ENCODE data around the gene PTPN6. TPM values are rescaled to one million over a fixed set of nuclear protein-coding genes. Genes with fewer than 3 reads are reported as not detected.

Gene PTPN6
- 0.20 TPM in 1 of 2 replicates, not detected in the other for total RNA-seq

GRCh38 chr12:6950811-6951540 is at the start of gene PTPN6:
PTPN6 (plus strand) TSS chr12:6951356; CDS start chr12:6951513, 157 bp downstream.

GRCh38 chr12:6904280-6905276 is 46.6 kb upstream of the PTPN6 start, which contains the start of gene LRRC23:
LRRC23 (plus strand) TSS chr12:6904822; CDS start chr12:6905634, 812 bp downstream.

GRCh38 chr12:6914246-6914946 is 36.8 kb upstream of the PTPN6 start, which contains the start of gene ENO2:
ENO2 (plus strand) TSS chr12:6914580; CDS start chr12:6915833, 1,253 bp downstream.

GRCh38 chr12:6927379-6928021 is 23.7 kb upstream of the PTPN6 start, which contains the start of gene ATN1:
ATN1 (plus strand) TSS chr12:6927959; CDS start chr12:6934002, 6,043 bp downstream.

GRCh38 chr12:6943722-6944380 is 7.3 kb upstream of the PTPN6 start, which contains the start of the genes C12orf57 and RNU7-1:
C12orf57 (plus strand) TSS chr12:6944022; CDS start chr12:6944122, 100 bp downstream.
RNU7-1 (plus strand) TSS chr12:6943816.

Other genes with a start within 250 kb of the PTPN6 start
- 74.9 and 87.5 TPM in 2 replicates for gene COPS7A, start 227.3 kb upstream of the PTPN6 start, total RNA-seq
- 124 and 127 TPM in 2 replicates for gene MLF2, start 198.2 kb upstream of the PTPN6 start, total RNA-seq
- gene PTMS, start 185.0 kb upstream of the PTPN6 start, total RNA-seq: 203 and 226 TPM in 2 replicates
- gene LAG3, start 178.8 kb upstream of the PTPN6 start, total RNA-seq: 0.06 and 0.10 TPM in 2 replicates
- gene CD4, start 161.8 kb upstream of the PTPN6 start, total RNA-seq: 0.49 and 0.75 TPM in 2 replicates
- gene GPR162, start 129.5 kb upstream of the PTPN6 start, total RNA-seq: 1.0 and 2.2 TPM in 2 replicates
- 66.9 and 86.2 TPM in 2 replicates for gene P3H3, start 122.9 kb upstream of the PTPN6 start, total RNA-seq
- 0.20 and 2.4 TPM in 2 replicates for gene GNB3, start 110.4 kb upstream of the PTPN6 start, total RNA-seq
- 0.88 and 1.8 TPM in 2 replicates for gene CDCA3, start 100.1 kb upstream of the PTPN6 start, total RNA-seq
- gene USP5, start 99.2 kb upstream of the PTPN6 start, total RNA-seq: 43.2 and 48.2 TPM in 2 replicates
- 800 and 891 TPM in 2 replicates for gene TPI1, start 83.8 kb upstream of the PTPN6 start, total RNA-seq
- gene SPSB2, start 78.1 kb upstream of the PTPN6 start, total RNA-seq: 8.2 and 8.3 TPM in 2 replicates
- 7.3 and 16.7 TPM in 2 replicates for gene LRRC23, start 46.5 kb upstream of the PTPN6 start, total RNA-seq
- gene ENO2, start 36.8 kb upstream of the PTPN6 start, total RNA-seq: 11.4 and 13.7 TPM in 2 replicates
- gene ATN1, start 23.4 kb upstream of the PTPN6 start, total RNA-seq: 74.3 and 74.9 TPM in 2 replicates
- gene RNU7-1, start 7.5 kb upstream of the PTPN6 start, total RNA-seq: not detected in 2 replicates
- 335 and 341 TPM in 2 replicates for gene C12orf57, start 7.3 kb upstream of the PTPN6 start, total RNA-seq
- 189 and 216 TPM in 2 replicates for gene PHB2, start 19.3 kb downstream of the PTPN6 start, total RNA-seq
- 20.2 and 22.3 TPM in 2 replicates for gene EMG1, start 19.6 kb downstream of the PTPN6 start, total RNA-seq
- gene LPCAT3, start 67.1 kb downstream of the PTPN6 start, total RNA-seq: 32.1 and 35.9 TPM in 2 replicates
- gene C1S, start 109.4 kb downstream of the PTPN6 start, total RNA-seq: 537 and 545 TPM in 2 replicates
- gene C1R, start 141.1 kb downstream of the PTPN6 start, total RNA-seq: 903 and 1,151 TPM in 2 replicates
- 96.4 and 105 TPM in 2 replicates for gene C1RL, start 157.9 kb downstream of the PTPN6 start, total RNA-seq
- gene RBP5, start 177.5 kb downstream of the PTPN6 start, total RNA-seq: not detected in 2 replicates
- gene CLSTN3, start 179.0 kb downstream of the PTPN6 start, total RNA-seq: 8.7 and 13.9 TPM in 2 replicates
- 25.7 and 31.9 TPM in 2 replicates for gene PEX5, start 238.3 kb downstream of the PTPN6 start, total RNA-seq